Stimulated activated naive CD8-positive, alpha-beta T cell treated with anti-CD3 and anti-CD28 coated beads, Interleukin-15, amount 100 ng/mL, for 72 hours (primary cell): ENCODE measurements around the gene IRX5.

Experiments
- ATAC-seq: fragments of 150-1000 bp; cut with Tn5 transposase; 2 replicates; pipeline ENCODE4 v1.10.0; 2021; ENCODE audit warnings: mild to moderate bottlenecking, moderate library complexity
- DNase-seq, 2 donors: peaks; one replicate each; pipeline ENCODE4 v3.0.0; 2021 to 2022
- H3K27ac Mint-ChIP-seq, 2 donors: one replicate each; pipeline ENCODE4 v1.8.0; 2022; ENCODE audit warnings: mild to moderate bottlenecking in 2 of 2, mixed read lengths in 2 of 2, moderate library complexity in 2 of 2
- H3K27me3 Mint-ChIP-seq: one replicate; pipeline ENCODE4 v1.8.0; 2022; ENCODE audit warnings: mixed read lengths
- H3K4me1 Mint-ChIP-seq: one replicate; pipeline ENCODE4 v1.8.0; 2022; ENCODE audit warnings: mild to moderate bottlenecking, mixed read lengths
- H3K4me3 Mint-ChIP-seq, 2 donors: one replicate each; pipeline ENCODE4 v1.8.0; 2022; ENCODE audit warnings: mild to moderate bottlenecking in 2 of 2, mixed read lengths in 2 of 2, moderate library complexity in 1 of 2
- H3K9me3 Mint-ChIP-seq, 2 donors: one replicate each; pipeline ENCODE4 v1.8.0; 2022; ENCODE audit warnings: mixed read lengths in 2 of 2

Gene IRX5

DNA sequence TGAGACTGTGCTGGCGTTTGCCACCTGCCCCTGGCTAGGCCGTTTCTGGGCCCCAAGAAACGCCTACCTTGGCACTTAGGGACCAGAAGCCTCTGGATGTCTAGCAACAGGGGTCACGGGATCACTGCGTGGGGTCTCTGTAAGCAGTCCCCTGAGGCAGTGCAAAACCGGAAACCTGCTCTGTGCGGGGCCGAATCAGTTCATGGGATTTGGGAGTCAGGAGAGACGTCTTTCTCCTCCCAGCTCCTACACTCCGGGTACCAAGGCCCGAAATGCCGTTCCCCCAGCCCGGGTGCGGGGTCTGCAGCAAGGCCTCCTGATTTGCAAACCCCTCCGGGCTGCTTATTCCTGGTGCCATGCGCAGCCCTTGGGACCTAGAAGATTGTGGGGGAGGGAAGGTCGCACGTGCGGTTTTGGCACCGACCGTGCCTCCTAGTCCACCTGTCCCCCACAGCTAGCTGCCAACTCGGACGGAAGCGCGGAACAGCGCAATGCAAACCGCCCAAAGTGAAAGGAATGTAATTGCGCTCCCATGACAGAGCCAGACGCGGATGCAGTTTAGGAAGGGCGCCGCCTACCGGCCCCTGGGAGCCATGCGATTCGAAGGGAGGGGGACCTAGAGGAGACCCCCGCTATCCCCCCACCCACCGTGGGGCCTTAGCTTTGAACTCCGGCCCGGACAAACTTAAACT lies 6.5 kb downstream of the IRX5 start:
- ATAC-seq (peak; percentile 39), DNase-seq (peak in 1 of 2 donors; percentile 23)
- H3K9me3 Mint-ChIP-seq, result no peaks in the 10 kb centered on the region
- H3K27me3 Mint-ChIP-seq, result peaks cover 99% of the 10 kb centered on the region
- H3K4me1 Mint-ChIP-seq, result peaks cover 57% of the 10 kb centered on the region
- peak overlapping the region; percentile 73 to 76 for H3K4me3 Mint-ChIP-seq
- no peak overlapping the region for H3K27ac Mint-ChIP-seq

DNA sequence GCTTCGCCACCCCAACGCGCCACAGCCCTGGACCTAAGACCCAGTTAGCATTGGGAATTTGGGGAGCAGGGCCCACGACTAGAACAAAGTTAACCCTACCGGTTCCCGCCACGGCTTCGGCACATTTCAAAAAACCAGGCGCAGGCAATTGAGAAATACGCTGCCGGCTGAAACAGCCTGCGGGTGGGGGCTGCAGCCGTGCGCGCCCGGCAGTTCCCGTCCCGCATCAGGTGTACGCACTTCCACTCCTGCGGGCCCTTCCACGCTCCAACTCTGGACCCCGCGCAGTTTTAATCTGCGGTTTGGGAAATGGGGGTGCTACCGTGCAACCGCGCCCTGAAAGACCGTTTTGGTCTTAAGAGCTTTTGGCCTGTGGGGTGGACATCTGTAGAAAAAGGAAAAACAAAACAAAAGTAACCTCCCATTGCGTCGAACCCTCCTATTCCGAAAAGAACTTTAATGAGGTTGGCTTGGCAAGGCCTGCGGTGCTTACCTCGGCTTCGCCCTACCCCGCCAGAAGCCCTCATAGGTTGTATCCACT lies 7.1 kb downstream of the IRX5 start:
- peaks cover 99% of the 10 kb centered on the region for H3K27me3 Mint-ChIP-seq
- H3K27ac Mint-ChIP-seq, result no peak overlapping the region
- peak overlapping the region; percentile 73 to 76 for H3K4me3 Mint-ChIP-seq
- H3K4me1 Mint-ChIP-seq, result peaks cover 52% of the 10 kb centered on the region
- H3K9me3 Mint-ChIP-seq, result no peaks in the 10 kb centered on the region
- ATAC-seq (no peak), DNase-seq (no peak)

DNA sequence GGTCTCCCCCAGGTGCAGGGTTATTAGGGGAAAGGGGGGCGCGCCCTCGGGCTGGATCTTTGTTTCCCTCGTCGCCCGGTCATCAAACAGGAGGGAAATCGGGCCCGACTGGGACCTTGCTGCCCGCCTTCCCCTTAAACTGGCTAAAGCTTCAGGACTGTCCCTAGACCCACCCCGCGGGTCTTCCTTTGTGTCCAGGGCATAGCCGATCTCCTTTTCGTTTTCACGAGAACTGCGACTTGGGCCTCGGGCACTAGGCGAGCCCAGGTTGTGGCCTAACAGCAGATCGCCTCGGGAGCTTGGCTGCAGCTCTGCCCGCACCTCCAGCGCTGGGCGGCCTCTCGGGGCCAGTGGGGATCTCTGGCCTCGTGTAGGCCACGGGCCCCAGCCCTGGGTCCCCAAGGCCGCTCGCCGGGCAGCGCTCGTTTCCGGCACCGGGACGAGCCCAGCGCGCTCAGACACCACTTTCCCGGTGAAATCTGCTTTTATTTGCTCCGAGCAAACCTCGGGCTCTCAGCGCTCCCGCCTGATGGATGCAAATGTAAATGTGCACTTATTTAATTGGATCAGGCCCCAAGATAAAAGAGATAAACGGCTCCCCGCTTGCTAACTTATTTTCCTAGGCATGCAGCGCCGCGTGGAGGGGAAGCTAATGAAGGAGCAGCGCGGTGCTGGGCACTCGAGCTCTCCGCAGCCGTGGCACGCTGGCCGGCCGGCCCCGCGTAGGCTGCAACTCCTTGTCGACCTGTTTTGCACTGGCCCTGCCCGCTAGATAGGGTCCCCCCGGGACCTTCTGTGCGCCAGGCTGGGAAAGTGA lies 7.8 kb downstream of the IRX5 start:
- H3K27me3 Mint-ChIP-seq, result peaks cover 100% of the 10 kb centered on the region
- H3K4me1 Mint-ChIP-seq, result peaks cover 51% of the 10 kb centered on the region
- peak in 1 of 2 donors; percentile 12 for DNase-seq
- peak overlapping the region; percentile 56 to 76 for H3K4me3 Mint-ChIP-seq
- no peak overlapping the region for H3K27ac Mint-ChIP-seq
- ATAC-seq, result no peak
- no peaks in the 10 kb centered on the region for H3K9me3 Mint-ChIP-seq

DNA sequence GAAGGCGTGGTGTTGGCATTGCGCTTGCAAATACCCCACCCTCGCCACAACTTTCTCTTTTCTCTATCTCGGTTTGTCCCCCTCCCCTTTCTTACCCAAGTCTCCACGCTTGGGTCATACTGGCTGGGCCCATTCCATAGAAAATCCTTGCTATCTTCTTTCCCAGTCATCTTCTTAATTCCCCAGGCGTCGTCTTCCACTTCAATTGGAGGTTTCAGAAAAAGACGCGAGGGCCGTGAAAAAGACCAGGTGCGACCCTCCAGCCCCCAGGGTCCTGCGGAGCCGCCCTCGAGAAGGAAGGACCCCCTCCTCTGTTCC lies 8.3 kb downstream of the IRX5 start:
- Mint-ChIP-seq H3K4me3 (peak overlapping the region in 1 of 2 donors; percentile 5), H3K9me3 (no peaks in the 10 kb centered on the region), H3K27ac (no peak overlapping the region), H3K27me3 (peaks cover 100% of the 10 kb centered on the region), H3K4me1 (peaks cover 51% of the 10 kb centered on the region)
- DNase-seq, result no peak
- ATAC-seq, result no peak

DNA sequence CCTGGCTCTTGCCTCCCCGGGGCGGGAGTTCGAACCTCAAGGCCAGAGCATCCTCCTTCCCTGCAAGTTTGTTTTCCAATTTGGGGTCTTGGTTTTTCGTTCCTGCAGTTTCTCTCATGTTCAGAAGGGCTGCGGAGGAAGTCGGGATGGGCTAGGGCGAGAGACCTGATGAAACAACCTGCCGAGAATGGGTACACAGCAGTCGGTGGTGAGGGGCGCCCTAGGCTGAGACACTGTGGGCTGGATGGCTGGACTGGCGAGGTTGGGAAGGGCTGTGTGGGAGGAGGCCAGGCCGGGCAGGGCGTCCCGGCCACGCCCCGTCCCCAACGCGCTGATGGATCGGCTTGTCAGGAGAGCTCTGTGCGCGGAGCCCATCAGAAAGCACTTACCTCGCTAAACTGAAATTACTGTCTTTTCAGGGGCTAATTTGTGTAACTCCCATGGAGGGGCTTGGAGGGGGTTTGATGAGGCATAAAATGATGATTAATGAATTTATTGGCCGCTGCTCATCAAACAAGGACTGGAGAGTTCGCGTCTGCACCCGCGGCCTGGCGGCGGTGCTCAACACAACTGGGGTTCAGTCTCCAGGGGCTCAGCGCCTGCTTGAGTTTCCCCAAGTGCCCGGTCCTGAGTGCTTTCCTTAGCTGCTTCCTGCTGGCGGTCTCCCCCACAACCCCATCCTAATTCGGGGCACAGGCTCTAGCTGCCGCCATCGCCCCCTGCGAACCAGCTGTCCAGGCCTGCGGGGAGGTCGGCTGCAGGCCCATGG lies 9.0 kb downstream of the IRX5 start:
- ATAC-seq (no peak), DNase-seq (no peak)
- Mint-ChIP-seq H3K27ac (no peak overlapping the region), H3K4me3 (no peak overlapping the region), H3K27me3 (peaks cover 100% of the 10 kb centered on the region), H3K9me3 (no peaks in the 10 kb centered on the region), H3K4me1 (peaks cover 46% of the 10 kb centered on the region)

DNA sequence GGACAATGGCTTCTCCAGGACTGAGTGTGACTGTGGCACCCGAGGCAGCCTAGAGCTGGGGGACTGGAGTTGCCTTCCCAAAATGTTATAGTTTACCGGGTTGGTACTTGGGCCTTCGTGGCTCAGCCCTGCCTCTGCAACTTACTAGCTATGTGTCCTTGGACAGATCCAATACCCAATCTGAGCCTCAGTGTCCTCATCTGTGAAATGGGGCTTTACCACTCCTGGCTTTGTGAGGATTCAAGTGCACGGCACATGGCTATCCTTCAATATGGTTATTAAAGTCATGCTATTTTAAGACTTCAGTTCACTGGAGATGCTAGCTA lies 9.6 kb downstream of the IRX5 start:
- H3K27ac Mint-ChIP-seq, result no peak overlapping the region

DNA sequence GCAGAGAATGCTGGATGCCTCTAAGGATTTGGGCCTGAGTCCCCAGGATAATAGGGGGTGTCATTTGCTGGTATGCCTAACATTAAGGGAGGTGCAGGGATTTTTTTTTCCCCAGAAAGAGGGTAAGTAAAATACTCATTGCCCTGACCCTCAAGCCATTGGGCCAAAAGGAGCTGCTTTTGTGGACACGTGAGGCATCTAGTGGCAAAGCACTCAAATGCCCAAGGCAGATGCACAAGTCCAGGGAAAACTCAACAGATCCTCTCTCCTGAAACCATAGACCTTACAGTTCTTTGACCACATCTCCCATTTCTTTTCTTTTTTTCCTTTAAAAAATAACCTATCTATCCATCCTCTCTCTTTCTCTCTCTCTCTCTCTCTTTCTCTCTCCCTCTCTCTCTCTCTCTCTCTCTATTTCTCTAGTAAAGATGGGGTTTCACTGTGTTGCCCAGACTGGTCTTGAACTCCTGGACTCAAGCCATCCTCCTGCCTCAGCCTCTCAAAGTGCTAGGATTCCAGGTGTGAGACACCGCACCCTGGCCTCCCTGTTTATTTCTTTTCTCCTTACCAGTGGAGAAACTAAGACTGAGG lies 11.8 kb downstream of the IRX5 start:
- peaks cover 87% of the 10 kb centered on the region for H3K27me3 Mint-ChIP-seq
- no peak overlapping the region for H3K4me3 Mint-ChIP-seq
- ATAC-seq, result no peak
- no peak for DNase-seq
- H3K27ac Mint-ChIP-seq, result no peak overlapping the region
- H3K4me1 Mint-ChIP-seq, result peaks cover 22% of the 10 kb centered on the region
- H3K9me3 Mint-ChIP-seq, result no peaks in the 10 kb centered on the region

More for the DNA sequence above, 9.6 kb downstream of the IRX5 start:
- Mint-ChIP-seq H3K9me3 (no peaks in the 10 kb centered on the region), H3K4me1 (peaks cover 40% of the 10 kb centered on the region), H3K27me3 (peaks cover 100% of the 10 kb centered on the region), H3K4me3 (no peak overlapping the region)
- DNase-seq (no peak), ATAC-seq (no peak)

DNA sequence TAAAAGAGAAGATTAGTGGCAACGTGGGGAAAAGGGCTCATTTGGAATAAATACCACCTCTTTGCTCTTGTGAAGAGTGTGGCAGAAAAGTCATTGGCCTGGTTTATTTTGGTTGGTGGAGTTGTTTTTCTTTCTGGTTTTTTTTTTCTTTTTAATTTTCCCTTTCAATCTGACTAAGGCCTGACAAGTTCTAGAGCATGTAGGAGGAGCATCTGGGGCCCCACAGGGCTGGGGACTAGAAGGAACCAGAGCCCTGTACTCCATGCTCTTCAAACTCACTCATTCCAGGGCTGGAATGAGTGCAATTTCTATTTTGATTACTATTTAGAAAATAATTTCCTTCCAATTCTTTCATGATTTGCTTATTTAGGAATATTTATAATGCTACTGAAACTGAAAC lies 13.3 kb downstream of the IRX5 start:
- no peak for DNase-seq

DNA sequence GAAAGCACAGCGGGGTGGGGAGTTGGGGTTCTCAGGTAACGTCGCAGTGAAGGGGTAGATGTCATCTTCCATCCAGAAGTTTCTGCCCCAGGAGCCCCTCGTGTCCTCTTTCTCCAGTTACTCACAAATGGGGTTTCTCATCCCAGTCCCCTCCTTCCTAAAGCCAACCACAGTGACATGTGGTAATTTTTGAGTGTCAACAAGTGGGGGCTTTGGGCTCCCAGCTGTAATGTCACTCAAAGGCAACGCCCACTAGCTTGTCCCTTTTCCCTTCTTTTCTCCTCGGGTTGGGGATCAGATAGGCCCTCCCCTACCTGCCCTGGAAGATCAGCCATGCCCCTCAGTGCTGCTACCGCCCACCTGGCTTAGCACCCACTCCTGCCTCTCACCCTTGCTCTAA lies 14.4 kb downstream of the IRX5 start:
- H3K27me3 Mint-ChIP-seq, result peaks cover 78% of the 10 kb centered on the region
- ATAC-seq (no peak), DNase-seq (no peak)
- H3K4me1 Mint-ChIP-seq, result no peaks in the 10 kb centered on the region
- H3K27ac Mint-ChIP-seq, result no peak overlapping the region
- H3K4me3 Mint-ChIP-seq, result no peak overlapping the region
- peaks cover 0 to 1% of the 10 kb centered on the region in 2 donors for H3K9me3 Mint-ChIP-seq

More for the DNA sequence above, 13.3 kb downstream of the IRX5 start:
- peaks cover 84% of the 10 kb centered on the region for H3K27me3 Mint-ChIP-seq
- no peak for ATAC-seq
- H3K9me3 Mint-ChIP-seq, result no peaks in the 10 kb centered on the region
- peaks cover 7% of the 10 kb centered on the region for H3K4me1 Mint-ChIP-seq
- H3K4me3 Mint-ChIP-seq, result no peak overlapping the region
- H3K27ac Mint-ChIP-seq, result no peak overlapping the region

DNA sequence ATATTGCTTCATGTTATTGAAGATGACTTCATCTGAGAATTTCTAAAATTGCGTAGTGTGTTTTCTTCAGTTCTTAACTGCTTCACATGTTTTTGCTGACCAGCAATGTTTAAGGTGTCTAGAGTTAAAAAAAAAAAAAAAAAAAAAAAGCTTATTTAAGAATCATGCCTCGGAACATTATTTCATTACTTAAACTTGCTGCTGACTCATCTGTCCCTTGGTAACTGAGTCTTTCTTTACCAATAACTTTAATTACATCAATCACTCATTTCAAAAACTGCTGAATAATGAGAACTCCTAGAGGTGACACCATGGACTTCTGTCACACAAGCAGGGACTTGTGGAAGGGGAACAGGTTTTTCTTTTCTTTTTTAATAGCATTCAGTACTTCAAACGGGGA lies 16.2 kb downstream of the IRX5 start:
- ATAC-seq (no peak), DNase-seq (no peak)
- Mint-ChIP-seq H3K4me3 (no peak overlapping the region), H3K27me3 (peaks cover 72% of the 10 kb centered on the region), H3K4me1 (no peaks in the 10 kb centered on the region), H3K9me3 (peaks cover 0 to 7% of the 10 kb centered on the region in 2 donors), H3K27ac (no peak overlapping the region)

DNA sequence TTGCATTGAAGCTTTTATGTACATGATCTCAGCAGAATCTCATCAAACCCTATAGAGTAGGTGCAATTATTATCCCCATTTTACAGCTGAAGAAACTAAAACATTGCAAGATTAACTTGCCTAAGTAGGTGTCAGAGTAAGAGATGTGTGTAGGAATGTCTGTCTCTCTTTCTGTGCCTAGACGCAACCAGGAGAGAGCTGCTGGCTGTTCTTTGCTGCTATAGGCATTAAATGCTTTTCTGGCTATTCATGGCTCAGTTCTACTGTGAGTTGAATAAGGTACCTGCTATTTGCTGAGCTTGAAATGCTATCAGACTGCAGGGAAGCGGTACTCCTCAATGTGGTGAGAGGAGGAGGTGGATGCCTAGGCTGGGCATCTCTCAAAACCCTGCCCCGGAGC lies 17.0 kb downstream of the IRX5 start:
- Mint-ChIP-seq H3K4me1 (no peaks in the 10 kb centered on the region), H3K27ac (no peak overlapping the region), H3K4me3 (no peak overlapping the region), H3K27me3 (peaks cover 69% of the 10 kb centered on the region), H3K9me3 (peaks cover 0 to 7% of the 10 kb centered on the region in 2 donors)
- DNase-seq (no peak), ATAC-seq (no peak)

DNA sequence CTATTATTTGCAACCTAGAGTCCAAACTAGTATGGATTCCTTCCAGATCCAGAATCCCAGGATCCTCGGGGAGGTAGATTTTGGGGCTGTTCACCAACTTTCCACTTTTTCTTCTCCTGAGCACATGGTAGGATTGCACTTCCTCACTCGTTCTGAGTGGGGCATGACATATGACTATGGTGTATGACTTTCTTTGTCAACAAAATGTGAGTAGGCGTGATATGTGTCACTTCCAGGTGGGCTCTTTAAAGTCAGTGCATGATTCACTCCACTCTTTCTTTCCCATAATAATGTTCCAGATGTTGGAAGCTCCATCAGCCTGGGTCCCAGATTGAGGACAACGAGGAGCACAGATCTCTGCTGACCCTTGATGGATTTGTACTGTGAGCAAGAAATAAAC lies 21.5 kb downstream of the IRX5 start:
- Mint-ChIP-seq H3K27ac (no peak overlapping the region), H3K9me3 (peaks cover 0 to 7% of the 10 kb centered on the region in 2 donors), H3K27me3 (peaks cover 44% of the 10 kb centered on the region), H3K4me3 (no peak overlapping the region), H3K4me1 (no peaks in the 10 kb centered on the region)
- ATAC-seq (no peak), DNase-seq (no peak)

DNA sequence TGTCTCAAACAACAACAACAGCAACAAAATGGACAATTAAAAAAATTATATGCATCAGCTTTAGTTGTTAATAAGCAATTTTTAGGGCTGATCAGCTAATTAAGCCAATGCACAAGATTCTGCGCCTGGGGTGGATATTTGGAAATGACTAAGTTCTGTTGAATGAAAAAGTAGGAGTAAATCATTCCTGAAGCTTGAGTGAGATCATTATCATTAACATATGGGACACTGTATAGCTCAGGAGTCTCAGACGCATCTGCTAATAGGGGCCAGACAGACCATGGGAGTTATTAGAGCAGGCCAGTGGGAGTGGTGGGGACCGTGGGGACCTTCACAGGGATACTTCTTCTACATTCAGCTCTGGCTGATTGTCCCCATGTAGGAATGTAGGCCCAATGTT lies 22.8 kb downstream of the IRX5 start:
- Mint-ChIP-seq H3K27ac (no peak overlapping the region), H3K4me1 (no peaks in the 10 kb centered on the region), H3K4me3 (no peak overlapping the region), H3K9me3 (peaks cover 0 to 7% of the 10 kb centered on the region in 2 donors), H3K27me3 (peaks cover 36% of the 10 kb centered on the region)
- DNase-seq (no peak), ATAC-seq (no peak)

DNA sequence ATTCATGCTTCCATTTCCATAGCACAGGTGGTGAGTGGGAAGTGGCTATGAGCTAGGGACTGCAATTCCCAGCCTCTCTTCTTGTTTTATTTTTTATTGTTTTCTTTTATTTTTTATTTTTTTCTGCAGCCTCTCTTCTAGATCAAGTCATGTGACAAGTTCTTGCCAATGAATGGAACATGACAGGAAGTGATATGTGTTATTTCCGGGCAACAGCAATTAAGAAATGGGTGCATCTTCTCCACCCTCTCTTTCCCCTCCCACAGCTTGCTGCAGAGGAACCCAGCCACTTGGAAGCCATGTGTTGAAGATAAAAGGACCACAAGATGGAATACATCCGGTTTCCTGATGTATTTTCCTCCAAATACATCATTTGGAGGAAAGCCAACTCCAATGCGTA lies 23.6 kb downstream of the IRX5 start:
- Mint-ChIP-seq H3K9me3 (peaks cover 0 to 7% of the 10 kb centered on the region in 2 donors), H3K27ac (no peak overlapping the region), H3K4me3 (no peak overlapping the region), H3K27me3 (peaks cover 32% of the 10 kb centered on the region), H3K4me1 (no peaks in the 10 kb centered on the region)
- ATAC-seq (no peak), DNase-seq (no peak)

DNA sequence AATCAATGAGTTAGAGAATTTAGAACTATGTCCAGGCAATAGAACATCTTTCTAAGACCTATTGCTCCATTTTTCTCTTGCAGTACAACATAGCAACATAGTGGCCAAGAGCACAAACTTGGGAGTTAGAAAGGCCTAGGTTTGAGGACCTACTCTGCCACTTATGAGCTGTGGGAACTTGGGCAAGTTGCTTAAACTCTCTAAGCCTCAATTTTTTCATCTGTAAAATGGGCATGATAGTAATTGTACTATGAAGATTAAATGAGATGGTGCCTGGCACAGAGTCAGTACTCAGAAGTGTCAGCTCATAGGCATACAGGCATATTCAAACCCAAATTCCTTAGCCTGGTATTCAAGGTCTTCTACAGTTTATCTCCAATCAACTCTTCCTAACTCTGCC lies 25.1 kb downstream of the IRX5 start:
- DNase-seq (no peak), ATAC-seq (no peak)
- Mint-ChIP-seq H3K4me3 (no peak overlapping the region), H3K27ac (no peak overlapping the region), H3K27me3 (peaks cover 20% of the 10 kb centered on the region), H3K4me1 (no peaks in the 10 kb centered on the region), H3K9me3 (no peaks in the 10 kb centered on the region)
